PC-9 (cell line): ENCODE data around the gene MRM1.

Source experiments
- EZH2 ChIP-seq: fragments of 200-600 bp; sonication (generic); IDR thresholded peaks from 2 replicates; pipeline ENCODE4 v1.8.0; 2017; ENCODE audit warnings: antibody characterized with exemption, low read depth
- TF ChIP-seq, protein P1 (sequence below): fragments of 200-600 bp; sonication (generic); conservative IDR thresholded peaks from 2 replicates; pipeline ENCODE4 v1.6.1; 2017; ENCODE audit warnings: mixed run types, antibody characterized with exemption, mild to moderate bottlenecking, moderate library complexity

DNA sequence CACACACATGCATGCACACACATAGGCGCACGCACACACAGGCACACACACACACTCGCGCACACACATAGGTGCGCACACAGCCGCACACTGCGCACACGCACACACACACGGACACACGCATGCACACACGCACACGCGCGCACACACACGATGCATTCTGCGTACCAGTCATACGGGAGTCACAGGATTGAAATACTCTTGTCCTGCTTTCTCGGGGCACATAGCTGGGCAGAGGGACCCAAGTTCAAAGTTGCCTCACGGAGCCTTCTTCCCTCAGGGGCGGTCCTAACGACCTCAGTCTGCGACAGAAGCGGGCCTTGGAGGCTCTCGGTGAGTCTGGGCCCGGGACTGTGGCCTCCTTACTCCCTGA, 56.0 kb downstream of the MRM1 start:
- TF ChIP-seq, protein P1, sequence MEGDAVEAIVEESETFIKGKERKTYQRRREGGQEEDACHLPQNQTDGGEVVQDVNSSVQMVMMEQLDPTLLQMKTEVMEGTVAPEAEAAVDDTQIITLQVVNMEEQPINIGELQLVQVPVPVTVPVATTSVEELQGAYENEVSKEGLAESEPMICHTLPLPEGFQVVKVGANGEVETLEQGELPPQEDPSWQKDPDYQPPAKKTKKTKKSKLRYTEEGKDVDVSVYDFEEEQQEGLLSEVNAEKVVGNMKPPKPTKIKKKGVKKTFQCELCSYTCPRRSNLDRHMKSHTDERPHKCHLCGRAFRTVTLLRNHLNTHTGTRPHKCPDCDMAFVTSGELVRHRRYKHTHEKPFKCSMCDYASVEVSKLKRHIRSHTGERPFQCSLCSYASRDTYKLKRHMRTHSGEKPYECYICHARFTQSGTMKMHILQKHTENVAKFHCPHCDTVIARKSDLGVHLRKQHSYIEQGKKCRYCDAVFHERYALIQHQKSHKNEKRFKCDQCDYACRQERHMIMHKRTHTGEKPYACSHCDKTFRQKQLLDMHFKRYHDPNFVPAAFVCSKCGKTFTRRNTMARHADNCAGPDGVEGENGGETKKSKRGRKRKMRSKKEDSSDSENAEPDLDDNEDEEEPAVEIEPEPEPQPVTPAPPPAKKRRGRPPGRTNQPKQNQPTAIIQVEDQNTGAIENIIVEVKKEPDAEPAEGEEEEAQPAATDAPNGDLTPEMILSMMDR: no peak
- TF ChIP-seq EZH2: no peak
